Stimulated activated naive CD4-positive, alpha-beta T cell (primary cell): ENCODE results near the gene ICAM1.

Source experiments
- DNase-seq, 6 experiments: peaks; one replicate each; lab custom pipeline; 2025; lab: John Stamatoyannopoulos, UW

ICAM1 gene

DNA sequence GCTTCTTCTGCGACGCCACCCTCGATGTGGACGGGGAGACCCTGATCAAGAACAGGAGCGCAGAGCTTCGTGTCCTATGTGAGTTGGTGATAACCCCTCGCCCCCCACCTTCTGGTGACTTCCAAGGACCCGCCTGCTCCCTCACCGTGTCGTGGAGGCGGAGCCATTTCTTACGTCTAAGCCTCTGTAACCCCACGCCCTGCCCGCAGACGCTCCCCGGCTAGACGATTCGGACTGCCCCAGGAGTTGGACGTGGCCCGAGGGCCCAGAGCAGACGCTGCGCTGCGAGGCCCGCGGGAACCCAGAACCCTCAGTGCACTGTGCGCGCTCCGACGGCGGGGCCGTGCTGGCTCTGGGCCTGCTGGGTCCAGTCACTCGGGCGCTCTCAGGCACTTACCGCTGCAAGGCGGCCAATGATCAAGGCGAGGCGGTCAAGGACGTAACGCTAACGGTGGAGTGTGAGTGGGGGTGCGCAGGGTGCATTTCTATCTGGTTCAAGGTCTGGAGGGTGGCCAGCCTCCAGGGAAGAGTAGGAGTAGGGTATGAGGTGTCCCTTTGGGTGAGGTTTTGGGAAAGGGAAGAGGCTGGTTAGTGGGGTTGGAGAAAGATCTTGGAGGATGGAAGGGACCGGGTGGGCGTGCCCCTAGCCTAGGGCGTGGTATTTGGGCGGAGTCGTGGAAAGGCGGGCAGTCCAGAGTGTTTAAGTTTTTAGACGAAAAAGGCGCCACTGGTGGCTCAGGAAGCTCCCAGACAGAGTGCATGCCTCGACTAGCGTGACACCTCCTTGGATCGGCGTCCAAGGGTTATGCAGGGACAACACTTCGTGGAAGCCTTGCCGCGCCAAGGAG is 22.1 kb downstream of the ICAM1 start:
- DNase-seq = peak in 1 of 6 experiments; percentile 16

DNA sequence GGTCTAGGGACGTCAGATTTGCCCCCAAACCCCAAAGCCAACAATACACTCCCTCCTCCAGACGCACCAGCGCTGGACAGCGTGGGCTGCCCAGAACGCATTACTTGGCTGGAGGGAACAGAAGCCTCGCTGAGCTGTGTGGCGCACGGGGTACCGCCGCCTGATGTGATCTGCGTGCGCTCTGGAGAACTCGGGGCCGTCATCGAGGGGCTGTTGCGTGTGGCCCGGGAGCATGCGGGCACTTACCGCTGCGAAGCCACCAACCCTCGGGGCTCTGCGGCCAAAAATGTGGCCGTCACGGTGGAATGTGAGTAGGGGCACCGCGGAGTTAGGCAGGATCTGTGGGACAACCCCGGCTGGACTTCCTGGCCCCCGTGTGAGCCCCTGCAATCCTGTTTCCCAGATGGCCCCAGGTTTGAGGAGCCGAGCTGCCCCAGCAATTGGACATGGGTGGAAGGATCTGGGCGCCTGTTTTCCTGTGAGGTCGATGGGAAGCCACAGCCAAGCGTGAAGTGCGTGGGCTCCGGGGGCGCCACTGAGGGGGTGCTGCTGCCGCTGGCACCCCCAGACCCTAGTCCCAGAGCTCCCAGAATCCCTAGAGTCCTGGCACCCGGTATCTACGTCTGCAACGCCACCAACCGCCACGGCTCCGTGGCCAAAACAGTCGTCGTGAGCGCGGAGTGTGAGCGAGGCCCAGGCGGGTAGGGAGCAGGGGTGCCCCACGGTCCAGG is 22.9 kb downstream of the ICAM1 start:
- no peak for DNase-seq

DNA sequence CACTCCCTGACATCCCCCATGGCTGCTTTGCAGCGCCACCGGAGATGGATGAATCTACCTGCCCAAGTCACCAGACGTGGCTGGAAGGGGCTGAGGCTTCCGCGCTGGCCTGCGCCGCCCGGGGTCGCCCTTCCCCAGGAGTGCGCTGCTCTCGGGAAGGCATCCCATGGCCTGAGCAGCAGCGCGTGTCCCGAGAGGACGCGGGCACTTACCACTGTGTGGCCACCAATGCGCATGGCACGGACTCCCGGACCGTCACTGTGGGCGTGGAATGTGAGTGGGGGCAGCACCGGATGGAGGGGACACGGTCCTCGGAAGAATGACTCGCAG is 23.4 kb downstream of the ICAM1 start:
- no peak for DNase-seq

DNA sequence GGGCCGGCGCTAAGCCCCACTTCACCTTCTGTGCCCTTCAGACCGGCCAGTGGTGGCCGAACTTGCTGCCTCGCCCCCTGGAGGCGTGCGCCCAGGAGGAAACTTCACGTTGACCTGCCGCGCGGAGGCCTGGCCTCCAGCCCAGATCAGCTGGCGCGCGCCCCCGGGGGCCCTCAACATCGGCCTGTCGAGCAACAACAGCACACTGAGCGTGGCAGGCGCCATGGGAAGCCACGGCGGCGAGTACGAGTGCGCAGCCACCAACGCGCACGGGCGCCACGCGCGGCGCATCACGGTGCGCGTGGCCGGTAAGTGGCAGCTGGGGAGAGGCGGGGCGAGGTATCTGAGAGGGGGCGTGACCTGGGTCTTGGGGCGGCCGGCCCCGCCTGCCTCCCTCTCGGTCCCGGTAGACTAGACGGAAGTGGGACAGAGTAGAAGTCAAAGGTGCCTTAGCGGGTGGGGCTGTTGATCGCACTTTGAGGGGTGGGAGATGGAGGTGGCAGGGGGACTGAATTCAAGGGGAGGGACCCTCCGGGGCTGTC is 24.5 kb downstream of the ICAM1 start:
- peak; percentile 33 to 64 (median 56) for DNase-seq

DNA sequence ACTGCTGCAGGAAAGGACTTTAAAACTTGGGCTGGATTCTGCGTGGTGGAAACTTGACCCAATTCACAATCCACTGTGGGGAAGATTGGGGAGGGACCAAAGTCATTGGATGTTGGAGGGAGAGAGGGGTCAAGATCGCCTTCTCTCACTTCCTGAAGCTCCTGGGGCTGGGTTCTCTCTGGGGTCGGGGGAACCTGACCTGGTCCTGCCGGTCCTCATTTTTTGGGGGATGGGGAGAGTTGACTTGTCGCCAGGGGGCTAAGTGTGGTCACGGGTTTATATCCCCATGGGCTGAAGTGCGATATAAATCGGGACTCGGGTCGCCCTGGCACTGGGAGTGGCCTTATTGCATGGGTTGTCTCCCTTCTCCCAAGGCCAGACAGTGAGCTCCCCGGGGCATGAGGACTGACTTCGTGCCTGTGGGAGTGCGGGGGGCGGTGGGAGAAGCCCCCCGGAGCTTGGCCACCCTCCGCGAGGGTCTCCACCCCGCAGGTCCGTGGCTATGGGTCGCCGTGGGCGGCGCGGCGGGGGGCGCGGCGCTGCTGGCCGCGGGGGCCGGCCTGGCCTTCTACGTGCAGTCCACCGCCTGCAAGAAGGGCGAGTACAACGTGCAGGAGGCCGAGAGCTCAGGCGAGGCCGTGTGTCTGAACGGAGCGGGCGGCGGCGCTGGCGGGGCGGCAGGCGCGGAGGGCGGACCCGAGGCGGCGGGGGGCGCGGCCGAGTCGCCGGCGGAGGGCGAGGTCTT is 25.1 kb downstream of the ICAM1 start:
- DNase-seq = no peak

DNA sequence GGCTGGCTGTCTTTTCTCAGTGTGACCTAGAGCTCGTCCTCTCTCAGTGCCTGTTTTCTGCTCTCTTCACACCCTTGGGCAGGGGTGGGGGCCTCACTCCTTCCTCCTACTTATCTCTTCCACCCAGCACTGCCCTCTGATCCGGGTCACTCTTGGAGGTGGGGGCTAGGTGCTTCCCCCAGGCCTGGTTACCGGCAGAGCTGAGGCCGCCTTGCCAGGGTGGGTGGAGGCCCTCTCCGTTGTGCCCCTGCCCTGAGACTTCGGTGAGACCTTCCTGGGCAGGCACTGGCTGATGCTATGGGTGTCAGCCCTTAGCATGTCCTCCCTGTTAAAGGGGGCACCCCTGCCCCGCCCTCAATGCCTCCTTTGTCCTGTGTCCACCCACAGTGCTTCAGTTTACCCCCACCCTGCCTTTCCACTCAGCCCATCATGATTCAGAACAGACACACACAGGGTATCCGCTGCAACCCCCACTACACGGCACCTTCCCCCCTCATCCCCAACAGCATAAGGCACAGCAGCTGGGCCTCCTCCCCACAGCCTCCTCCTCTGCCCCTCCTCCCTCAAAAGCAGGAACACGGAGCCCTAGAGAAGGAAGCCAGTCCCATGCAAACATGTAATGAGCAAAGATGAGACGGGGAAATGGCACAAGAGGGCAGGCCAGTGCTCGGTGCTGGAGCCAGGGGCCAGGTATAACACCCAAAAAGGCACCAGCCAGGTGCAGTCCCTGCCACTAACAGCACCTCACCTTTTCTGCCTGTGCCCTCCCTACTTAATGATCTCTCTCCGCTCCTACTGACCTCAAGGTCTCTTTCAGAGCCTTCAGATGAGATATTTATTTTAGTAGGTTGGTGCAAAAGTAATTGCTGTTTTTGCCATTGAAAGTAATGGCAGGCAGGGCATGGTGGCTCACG is 28.9 kb downstream of the ICAM1 start:
- no peak for DNase-seq

DNA sequence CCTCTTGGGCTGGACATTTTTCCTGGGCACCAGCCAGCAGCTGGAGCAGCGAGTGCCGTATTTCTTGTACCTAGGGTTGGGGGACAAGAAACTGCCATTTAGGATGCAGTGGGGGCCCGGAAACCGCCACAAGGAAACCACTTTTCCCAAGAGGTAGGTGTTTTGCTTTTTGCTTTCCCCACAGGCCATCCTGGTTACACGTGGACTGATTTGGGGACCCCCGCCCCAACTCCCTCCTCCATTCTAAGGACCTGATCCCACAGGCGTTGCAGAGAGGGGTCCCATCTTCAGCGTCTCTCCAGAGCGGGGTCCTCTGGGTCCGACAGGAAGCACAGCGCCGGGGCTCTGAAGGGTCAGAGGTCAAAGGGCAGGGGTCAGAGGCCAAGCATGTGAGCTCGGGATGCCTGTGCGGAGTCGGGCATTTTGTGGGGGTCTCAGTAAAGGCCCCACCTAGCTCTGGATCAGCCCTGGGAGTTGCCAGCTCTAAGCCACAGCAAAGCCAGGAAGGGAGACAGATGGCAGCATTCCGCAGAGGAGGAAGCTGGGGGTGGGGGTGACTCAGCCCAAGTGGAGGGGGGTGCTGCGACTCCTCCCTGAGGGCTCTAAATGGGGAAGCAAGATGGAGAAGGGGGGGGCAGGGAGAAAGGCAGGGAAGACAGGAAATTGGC is 34.4 kb downstream of the ICAM1 start:
- no peak for DNase-seq

DNA sequence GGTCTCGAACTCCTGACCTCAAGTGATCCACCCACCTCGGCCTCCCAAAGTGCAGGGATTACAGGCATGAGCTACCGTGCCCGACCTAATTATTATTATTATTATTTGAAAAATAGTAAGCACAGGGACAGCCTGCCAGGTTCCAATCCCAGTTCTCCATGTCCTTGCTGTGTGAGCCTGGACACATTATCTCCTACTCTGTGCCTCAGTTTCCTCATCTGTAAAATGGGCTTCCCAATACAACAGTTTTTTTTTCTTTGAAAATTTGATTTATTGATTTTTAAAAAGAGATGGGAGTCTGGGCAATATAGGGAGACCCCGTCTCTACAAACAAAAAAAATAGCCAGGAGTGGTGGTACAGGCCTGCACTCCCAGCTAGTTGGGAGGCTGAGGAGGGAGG is 35.4 kb downstream of the ICAM1 start:
- no peak for DNase-seq

DNA sequence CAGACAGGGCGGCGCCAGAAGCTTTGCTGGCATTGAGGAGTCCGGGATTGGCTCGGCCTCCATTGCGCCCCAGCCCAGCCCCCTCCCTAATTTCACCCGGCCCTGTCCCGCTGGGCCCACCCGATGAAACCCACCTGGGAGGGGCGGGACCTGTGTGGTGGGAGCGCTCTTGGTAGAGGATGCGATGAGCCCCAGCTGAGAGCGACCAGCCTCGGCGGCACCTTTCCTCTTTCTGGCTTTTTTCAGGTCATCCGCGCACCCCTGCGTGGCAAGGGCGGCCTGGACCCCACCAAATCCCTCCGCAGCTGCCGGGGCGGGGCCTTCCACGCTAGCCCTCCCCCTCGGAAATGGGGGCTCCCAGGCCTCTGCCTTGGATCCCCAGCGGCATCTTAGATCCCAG is 38.5 kb downstream of the ICAM1 start, which contains the start of gene ZGLP1:
TSS of gene ZGLP1 (minus strand) at position 393 of the 400 bp plus-strand sequence.
- DNase-seq = no peak

DNA sequence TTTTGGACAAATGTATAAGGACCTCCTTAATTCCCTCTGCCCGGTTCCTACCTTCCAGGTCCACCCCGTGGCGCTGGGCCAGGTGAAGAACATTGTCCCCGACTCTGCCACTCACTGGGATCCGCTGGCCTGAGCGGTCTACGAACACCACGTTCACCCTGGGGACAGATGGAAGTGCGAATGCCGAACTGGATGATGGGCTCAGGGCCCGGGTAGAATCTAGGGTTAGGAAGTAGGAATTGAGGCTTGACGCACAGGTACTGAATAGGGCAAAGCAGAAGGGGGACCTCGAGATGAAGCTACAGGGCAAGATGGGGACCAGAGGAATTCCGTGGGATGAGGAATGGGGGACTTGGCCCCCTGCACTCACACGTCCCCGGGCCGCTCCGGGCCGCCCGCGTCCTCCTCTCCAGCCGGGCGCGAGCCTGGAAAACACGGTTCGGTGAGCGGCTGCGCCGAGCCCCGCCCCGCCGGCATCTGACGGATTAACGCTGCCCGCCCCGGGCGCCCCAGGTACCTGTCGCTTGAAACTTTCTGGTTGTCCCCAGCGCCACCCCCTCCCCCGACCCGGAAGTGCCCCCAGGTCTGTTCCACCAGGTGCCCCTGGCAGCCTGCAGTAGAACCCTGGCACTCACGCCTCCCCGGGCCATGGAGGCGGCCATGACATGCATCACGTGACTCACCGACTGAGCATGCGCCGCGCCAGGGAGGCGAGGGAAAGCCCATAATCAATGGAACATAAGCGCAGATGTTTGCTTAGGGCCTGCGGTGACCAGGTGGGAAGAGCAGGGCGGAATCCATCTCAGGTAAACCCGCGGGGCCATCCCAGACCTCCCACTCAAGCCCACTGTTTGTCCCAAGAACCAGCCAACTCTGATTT is 44.7 kb downstream of the ICAM1 start, which contains the start of gene FDX2:
TSS of gene FDX2 (minus strand) at position 681 of the 880 bp plus-strand sequence. CDS start at position 662, 19 bp downstream.
- DNase-seq = peak; percentile 66 to 91 (median 86)

DNA sequence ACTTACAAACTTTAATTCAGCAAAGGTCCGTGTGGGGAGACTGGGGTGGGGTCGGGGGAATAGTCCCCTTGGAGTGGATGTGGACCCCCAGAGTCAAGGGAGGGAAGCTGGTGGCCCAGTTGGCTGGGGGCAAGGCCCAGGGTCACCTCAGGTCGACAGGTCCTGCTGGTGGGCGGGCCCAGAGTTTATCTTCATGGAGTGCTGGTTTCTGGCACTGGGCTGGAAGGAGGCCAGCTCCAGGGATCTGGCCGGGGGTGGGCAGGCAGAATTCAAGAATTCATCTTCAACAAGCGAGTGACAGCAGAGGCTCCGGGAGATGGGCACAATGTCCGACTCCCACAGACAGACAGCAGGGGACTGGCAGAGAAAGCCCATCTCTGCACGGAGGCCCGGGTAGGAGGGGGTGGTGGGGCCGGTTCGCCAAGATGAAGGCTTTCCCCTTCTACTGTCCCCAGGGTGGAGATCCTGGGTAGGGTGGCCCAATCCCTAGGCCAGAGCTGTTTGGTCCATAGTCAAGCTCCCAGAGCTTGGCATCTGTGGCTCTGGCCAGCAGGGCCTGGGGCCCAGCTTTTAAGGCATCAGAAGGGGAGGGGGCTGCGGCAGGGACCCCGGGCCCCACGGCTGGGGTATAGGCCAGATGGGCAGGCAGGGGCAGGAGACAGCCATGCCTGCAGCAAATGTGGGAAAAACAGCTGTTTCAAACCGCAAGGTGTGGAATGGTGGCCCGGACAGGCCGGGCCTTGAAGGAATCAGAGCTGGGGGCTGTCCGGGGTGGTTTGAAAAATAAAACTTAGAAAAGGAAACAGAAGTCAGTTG is 45.5 kb downstream of the ICAM1 start:
- peak in 1 of 6 experiments; percentile 33 for DNase-seq

DNA sequence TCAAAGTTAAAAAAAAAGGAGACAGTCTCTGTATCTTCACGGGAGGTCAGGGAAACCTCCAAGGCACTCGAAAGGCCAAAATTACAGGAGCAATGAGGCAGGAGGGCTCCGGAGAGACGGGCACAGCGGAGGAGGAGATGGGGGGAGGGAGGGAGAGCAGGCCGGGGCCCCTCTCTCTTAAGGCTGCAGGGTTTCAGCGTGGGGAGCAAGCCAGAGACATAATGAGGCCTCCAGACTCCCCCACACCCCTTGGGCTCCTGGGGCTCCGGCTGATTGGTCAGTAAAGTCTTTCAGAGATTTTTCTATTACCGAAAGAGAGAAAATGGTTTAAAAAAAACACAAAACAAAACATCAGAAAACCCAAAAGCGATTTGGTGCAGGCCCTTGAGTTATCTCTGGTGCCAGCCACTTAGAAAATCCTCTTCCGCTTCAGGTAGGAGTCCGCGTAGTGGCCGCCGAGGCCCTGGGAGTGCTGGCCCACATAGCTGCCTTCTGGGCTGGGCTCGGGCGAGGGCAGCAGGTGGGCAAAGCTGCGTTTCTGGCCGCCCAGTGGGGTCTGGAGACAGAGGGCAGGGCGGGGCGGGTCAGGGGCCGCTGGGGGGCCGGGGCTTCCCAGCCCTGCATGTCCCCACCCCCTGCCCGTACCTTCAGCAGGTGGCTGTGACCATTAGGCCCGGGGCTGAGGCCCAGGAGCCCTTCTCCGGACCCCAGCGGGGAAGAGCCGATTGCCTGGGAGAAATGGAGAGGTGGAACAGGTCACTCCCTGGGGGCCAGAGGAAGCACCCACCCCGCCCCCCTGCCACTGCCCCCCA is 46.3 kb downstream of the ICAM1 start:
- no peak for DNase-seq

DNA sequence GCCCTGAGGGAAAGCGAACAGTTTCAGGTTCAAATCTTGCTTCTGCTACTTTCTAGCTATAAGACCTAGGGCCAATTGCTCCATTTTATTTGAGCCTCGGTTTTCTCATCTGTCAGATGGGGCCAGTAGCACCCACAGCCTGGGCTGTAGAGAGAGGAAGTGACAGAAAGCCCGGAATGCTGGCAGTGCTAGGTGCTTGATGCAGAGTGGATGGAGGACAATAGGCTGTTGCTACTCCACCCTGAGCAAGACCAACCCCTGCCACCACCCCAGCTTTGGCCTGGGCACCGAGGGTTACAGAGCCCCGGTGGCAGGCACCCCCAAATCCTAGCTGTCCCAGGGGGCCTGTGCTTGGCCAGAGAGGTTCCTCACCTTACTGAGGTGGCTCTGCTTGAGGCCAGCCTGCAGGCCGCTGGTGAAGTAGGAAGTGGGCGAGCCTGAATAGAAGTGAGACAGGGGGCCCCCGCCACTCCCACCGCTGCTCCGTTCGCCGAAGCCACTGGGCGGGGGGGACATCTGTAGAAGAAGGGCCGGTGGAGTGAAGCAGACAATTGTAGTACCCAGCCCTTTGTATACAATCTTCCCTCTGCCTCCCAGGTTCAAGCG is 47.0 kb downstream of the ICAM1 start:
- no peak for DNase-seq

DNA sequence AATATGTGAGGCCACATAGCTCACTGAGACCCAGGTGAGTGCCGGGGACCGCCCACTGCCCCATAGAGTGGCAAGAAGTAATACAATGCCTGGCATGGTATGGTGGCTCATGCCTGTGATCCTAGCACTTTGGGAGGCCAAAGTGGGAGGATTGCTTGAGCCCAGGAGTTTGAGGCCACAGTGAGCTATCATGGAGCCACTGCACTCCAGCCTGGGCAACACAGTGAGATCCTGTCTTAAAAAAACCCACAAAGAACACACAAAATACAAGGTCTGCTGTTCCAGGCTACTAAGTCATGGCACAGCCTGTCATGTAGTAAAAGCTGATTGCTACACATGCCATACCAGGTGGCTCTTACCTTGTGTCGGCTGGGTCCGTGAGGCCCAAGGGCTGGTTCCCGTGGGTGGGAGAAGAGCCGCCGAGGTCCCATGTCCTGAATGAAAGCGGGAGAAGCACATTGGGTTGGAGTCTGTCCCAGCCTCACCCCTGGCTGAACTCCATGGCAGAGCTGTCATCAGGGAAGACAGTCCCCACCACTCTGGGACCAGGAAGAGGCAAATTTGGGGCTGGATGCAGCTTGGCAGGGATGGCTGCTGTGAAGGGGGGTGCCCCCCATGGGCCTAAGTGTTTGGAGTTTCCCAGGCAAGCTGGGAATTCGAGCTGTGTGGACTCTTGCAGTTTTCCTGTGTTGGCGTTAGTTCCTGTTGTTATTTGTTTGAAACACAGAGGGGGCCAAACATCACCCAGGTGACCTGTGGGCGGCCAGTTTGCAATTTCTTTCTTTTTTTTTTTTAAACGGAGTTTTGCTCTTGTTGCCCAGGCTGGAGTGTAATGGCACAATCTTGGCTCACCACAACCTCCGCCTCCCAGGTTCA is 48.1 kb downstream of the ICAM1 start:
- no peak for DNase-seq

DNA sequence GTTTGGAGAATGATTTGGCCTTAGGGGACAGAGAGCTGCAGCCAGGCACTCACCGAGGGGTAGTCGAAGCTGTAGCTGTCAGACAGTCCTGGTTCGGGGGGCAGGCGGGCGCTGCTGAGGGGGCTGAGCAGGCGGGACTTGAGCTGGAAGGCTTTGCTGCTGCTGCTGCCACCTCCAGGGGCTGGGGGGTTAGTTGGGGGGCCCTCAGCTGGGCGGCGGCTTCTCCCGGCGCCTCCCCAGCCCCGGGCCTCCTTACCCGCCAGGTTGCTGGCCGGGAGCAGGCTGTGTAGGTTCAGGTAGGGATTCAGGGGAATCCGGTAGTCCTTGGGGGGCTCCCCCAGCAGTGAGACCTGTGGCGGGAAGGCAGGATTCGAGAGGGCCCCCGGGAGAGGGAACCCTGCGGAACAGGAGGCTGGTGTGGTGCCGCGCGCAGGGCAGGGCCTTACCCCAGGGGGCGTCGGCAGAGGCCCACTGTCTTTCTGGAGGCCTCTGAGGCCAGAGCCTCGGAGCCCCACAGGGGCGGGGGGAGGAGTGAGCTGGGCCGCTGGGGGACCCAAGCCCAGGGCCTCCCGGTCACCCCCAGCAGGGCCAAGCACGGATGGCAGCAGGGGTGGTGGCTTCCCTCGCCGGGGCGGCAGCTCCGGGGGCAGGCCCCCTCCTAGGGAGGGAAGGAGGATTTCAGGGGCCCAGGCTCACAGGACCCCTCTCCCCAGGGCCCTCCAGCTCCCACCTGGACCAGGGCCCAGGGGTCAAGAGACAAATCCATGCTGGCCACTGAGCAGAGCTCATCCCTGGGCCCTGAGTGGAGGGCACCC is 49.9 kb downstream of the ICAM1 start:
- no peak for DNase-seq

DNA sequence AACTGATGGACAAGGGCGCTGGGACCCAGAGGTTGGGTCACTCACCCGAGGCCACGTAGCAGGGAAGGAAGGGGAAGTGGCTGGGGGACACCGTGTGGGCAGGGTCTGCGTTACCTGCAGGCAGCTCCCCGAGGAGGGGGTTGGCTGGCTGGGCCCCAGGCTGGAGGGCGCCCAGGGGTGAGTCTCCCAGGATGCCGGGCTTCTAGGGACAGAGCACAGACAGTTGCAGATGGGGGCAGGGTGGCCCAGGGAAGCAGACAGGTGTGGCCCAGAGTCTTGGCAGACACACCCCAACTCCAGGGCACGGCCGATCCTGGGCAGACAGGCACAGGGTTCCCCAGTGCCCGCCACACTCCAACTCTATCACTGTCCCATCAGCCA is 50.5 kb downstream of the ICAM1 start:
- DNase-seq = no peak
